Measurements from ENCODE around the gene M1AP.

GRCh38 chr2:74599676-74600075 lies 48.5 kb downstream of the M1AP start:
- TF ChIP-seq CTCF (IDR thresholded peaks at IDR 0.05) (no peak), POLR2A (IDR thresholded peaks at IDR 0.05) (no peak)
